ENCODE data around the gene KIFC1. TPM values are rescaled to one million over a fixed set of nuclear protein-coding genes. Genes with fewer than 3 reads are reported as not detected.

KIFC1 gene, protein sequence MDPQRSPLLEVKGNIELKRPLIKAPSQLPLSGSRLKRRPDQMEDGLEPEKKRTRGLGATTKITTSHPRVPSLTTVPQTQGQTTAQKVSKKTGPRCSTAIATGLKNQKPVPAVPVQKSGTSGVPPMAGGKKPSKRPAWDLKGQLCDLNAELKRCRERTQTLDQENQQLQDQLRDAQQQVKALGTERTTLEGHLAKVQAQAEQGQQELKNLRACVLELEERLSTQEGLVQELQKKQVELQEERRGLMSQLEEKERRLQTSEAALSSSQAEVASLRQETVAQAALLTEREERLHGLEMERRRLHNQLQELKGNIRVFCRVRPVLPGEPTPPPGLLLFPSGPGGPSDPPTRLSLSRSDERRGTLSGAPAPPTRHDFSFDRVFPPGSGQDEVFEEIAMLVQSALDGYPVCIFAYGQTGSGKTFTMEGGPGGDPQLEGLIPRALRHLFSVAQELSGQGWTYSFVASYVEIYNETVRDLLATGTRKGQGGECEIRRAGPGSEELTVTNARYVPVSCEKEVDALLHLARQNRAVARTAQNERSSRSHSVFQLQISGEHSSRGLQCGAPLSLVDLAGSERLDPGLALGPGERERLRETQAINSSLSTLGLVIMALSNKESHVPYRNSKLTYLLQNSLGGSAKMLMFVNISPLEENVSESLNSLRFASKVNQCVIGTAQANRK
- 36.9 to 44.7 TPM (median 43.5 TPM) in 5 replicates for total RNA-seq (2022; extraction: Qiagen RNA extraction)

DNA sequence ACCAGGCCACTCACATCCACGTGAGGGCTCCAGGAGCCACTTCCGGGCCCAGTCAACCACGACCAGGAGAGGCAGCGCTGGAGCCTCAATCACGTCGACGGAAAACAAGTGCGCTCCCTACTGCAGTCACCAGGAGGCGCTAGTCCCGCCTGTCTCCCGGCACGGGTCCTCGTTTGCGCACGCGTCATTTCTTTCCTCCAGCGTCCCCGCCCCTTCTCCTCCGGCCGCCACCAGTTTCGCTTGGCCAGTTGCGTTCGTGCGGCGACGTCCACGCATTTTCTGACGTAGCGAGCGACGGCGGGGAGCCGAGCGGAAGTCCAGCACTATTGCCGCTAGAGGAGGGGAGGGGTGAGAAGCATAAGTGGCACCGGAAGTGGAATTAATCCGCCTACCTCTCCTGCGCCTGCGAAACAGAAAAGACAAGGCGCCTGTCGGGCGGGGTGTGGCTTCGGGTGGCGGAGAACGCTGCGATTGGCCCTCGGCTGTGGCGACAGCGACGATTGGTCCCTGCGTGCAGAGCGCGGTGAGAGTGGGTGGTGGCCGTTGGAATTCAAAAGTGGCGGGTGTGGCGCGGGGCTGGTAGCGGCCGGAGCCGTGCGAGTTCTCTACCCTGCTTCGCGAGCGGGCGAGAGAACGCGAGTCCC, at the start of gene KIFC1:
KIFC1 (plus strand) TSS at position 546 of the 644 bp plus-strand sequence. CDS start 163 bp downstream, outside the sequence.

DNA sequence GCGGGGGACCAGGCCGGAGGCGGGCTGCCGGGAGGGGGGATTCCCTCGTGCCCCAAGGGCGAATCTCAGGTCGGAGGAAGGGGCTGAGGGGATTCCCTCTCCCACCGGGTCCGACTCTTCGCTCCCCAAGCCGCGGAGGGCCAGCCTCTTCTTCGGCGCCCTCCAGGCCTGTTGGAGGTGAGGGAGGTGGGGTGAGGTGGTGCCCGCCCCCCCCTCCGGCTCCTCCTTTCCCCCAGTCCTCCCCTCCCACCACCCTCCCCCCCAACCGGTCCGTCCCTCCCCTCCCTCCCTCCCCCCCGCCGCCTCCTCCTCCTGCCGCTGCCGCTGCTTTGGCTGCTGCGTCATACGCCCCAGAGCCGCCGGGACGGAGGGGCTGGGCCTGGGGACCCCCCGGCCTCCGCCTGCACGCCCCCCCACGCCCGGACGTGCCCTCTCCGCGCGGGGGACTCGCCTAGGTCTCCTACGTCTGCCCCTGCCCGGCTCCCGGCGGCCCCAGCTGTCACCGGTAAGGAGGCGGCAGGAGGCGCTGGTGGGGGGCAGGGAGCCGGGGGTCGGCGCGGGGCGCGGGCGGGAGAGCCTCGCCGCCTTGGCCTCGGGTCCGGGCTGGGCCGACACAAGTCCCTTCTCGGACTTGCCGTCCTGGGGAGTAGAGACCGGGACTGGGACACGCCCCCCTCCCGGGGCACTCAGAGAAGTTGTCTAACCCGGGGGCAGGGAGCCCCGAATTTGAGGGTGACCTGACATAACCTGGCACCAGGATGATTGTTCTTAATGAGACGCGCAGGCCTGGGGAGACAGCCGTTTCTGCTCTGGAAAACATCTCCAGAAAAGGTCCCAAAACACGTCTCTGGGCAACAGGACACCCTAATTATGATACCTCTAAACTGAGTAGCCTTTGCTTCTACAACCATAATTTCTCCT, 19.3 kb downstream of the KIFC1 start, which contains the start of gene PHF1:
PHF1 (plus strand) TSS at position 304 of the 921 bp plus-strand sequence. CDS start 1,250 bp downstream, outside the sequence.

DNA sequence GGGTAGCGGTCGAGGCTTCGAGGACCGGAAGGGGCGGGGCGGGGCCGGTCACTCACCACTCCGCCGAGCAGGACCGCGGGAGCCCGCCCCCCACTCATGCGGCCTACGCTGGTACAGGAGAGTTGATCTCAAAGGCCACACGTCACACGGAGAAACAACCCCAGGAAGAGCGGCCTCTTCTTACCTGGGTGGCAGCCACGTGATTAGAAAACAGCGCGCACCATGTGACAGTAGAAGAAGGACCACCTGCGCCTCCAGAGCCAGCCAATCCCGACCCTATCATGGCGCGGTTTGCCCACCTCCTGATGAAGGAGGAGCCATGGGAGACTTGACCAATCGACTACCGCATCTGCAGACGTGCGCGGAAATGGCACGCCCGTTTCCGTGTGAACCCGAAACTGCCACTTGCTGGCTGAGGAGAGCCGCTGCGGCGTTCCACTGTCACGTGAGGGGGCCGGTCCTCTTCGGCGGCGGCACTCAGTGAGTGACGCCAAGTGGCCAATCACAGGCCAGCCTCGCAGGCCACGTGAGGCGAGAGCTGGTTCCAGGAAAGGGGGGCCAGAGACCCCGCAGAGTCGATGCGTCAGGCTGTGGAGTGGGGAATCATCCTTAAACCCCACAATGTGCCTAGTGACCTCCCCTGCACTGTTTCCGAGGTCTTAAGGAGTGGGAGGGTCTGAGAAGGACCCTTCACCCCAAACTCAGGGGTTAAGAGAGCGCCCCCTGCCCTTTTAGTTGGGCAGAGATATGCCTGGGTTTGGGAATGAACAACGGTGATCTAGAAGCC, 26.5 kb downstream of the KIFC1 start, which contains the start of gene CUTA:
CUTA (minus strand) TSS at position 205 of the 787 bp plus-strand sequence; CDS start at position 98, 107 bp downstream.

DNA sequence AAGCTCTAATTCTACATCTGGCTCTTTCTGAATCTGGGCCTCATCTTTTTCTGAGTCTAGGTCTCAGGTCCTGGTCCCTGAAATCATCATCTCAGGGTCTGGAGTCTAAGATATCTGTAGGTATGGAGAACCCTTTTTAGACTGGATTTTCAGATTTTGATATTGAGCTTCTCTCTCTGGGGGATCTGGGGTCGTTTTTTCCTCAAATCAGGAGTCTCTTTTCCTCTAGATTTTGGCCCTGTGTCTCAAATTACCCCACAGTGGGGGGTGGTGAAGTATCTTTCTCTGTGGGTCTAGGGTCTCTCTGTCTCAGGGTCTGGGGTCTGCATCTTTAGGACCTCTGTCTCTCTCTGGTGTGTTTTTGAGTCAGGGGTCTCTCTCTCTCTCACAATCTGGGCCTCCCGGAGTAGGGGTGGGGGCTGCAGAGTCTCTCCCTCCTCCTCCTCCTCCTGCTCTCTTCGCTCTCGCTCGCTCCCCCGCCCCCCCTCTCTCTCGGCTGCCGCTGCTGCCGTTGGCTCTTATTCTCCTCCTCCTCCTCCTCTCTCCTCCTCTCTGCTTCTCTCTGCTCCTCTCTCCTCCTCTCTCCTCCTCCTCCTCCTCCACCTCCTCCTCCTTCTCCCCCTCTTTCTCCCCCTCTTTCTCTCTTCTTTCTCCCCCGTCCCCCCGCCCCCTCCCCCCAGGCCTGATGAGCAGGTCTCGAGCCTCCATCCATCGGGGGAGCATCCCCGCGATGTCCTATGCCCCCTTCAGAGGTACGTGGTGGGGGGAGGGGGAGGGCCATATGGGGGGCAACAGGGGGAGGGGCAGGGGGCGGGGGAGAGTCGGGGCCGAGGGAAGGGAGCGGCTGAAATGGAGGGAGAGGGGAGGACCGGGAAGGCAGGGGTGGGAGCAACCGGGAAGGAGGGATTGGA, 28.2 kb downstream of the KIFC1 start, which contains the start of gene SYNGAP1:
SYNGAP1 (plus strand) TSS at position 486 of the 911 bp plus-strand sequence; CDS start at position 686, 200 bp downstream.

DNA sequence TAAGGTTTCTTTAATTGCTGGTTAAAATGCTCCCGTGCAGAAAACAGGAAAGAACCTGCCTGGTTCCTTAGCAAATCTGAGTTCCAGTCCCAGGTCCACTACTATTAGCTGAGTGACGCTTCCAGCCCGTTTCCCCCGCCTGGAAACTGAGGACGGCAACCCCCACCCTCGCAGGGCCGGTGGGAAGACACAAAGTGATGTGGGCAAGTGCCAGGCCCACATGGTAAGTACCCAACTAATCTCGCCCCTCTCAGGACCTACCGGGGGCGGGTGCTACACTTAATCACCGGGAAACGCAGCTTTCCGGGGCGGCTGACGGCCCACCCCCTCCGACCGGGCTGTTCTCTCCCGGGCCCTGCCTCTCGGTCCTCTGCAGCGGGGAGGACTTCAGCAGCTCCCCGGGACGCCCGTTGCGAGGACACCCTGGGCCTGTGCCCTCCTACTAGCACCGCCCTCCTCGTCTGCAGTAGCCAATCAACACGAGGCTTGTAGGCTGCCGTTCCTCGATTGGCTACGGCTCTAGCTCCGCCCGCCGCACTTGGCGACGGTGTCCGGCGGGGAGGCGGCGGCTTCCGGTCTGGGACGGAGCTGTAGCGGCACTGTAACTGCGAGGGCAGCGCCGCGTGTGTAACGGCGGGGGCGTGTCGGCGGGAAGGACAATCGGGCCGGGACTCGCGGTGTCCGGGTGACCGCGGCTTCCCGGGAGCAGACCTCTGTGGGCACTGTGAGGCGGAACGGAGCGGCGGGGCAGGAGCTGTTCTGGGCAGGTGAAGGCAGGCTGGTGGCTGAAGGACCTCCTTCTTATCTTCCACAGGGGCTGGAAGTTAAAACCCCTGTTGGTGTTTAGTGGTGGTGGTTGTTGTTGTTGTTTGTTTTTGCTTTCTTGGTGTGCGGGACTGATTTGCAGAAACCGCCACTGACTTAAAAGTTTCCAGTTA, 62.7 kb downstream of the KIFC1 start, which contains the start of gene ZBTB9:
ZBTB9 (plus strand) TSS at position 568 of the 938 bp plus-strand sequence. CDS start 525 bp downstream, outside the sequence.

Other genes starting within 250 kb of the KIFC1 start
- 0.69 to 1.1 TPM (median 0.83 TPM) in 5 replicates for gene COL11A2, start 199.4 kb upstream of the KIFC1 start, total RNA-seq (2022; extraction: Qiagen RNA extraction)
- 16.8 to 21.8 TPM (median 19.3 TPM) in 5 replicates for gene RXRB, start 191.2 kb upstream of the KIFC1 start, total RNA-seq (2022; extraction: Qiagen RNA extraction)
- gene SLC39A7, start 191.0 kb upstream of the KIFC1 start, total RNA-seq (2022; extraction: Qiagen RNA extraction), result 104 to 111 TPM (median 108 TPM) in 5 replicates
- 11.5 to 15.6 TPM (median 15.0 TPM) in 5 replicates for gene HSD17B8, start 187.2 kb upstream of the KIFC1 start, total RNA-seq (2022; extraction: Qiagen RNA extraction)
- gene RING1, start 183.3 kb upstream of the KIFC1 start, total RNA-seq (2022; extraction: Qiagen RNA extraction), result 19.6 to 25.9 TPM (median 24.4 TPM) in 5 replicates
- 16.0 to 19.1 TPM (median 17.1 TPM) in 5 replicates for gene VPS52, start 119.9 kb upstream of the KIFC1 start, total RNA-seq (2022; extraction: Qiagen RNA extraction)
- gene RPS18, start 119.7 kb upstream of the KIFC1 start, total RNA-seq (2022; extraction: Qiagen RNA extraction), result 2,503 to 2,635 TPM (median 2,544 TPM) in 5 replicates
- gene B3GALT4, start 114.7 kb upstream of the KIFC1 start, total RNA-seq (2022; extraction: Qiagen RNA extraction), result 0.56 to 1.3 TPM (median 0.87 TPM) in 5 replicates
- gene WDR46, start 102.6 kb upstream of the KIFC1 start, total RNA-seq (2022; extraction: Qiagen RNA extraction), result 48.0 to 54.9 TPM (median 53.1 TPM) in 5 replicates
- gene PFDN6, start 102.2 kb upstream of the KIFC1 start, total RNA-seq (2022; extraction: Qiagen RNA extraction), result 96.5 to 132 TPM (median 106 TPM) in 5 replicates
- gene RGL2, start 92.9 kb upstream of the KIFC1 start, total RNA-seq (2022; extraction: Qiagen RNA extraction), result 11.1 to 15.1 TPM (median 13.9 TPM) in 5 replicates
- 34.5 to 39.4 TPM (median 36.1 TPM) in 5 replicates for gene TAPBP, start 77.7 kb upstream of the KIFC1 start, total RNA-seq (2022; extraction: Qiagen RNA extraction)
- 2.3 to 4.2 TPM (median 3.1 TPM) in 5 replicates for gene ZBTB22, start 74.1 kb upstream of the KIFC1 start, total RNA-seq (2022; extraction: Qiagen RNA extraction)
- gene DAXX, start 68.9 kb upstream of the KIFC1 start, total RNA-seq (2022; extraction: Qiagen RNA extraction), result 34.0 to 37.2 TPM (median 35.3 TPM) in 5 replicates
- gene PHF1, start 19.2 kb downstream of the KIFC1 start, total RNA-seq (2022; extraction: Qiagen RNA extraction), result 13.8 to 18.4 TPM (median 14.6 TPM) in 5 replicates
- 168 to 225 TPM (median 201 TPM) in 5 replicates for gene CUTA, start 26.3 kb downstream of the KIFC1 start, total RNA-seq (2022; extraction: Qiagen RNA extraction)
- gene SYNGAP1, start 28.2 kb downstream of the KIFC1 start, total RNA-seq (2022; extraction: Qiagen RNA extraction), result 3.2 to 9.3 TPM (median 4.4 TPM) in 5 replicates
- 10.3 to 12.5 TPM (median 10.7 TPM) in 5 replicates for gene ZBTB9, start 62.8 kb downstream of the KIFC1 start, total RNA-seq (2022; extraction: Qiagen RNA extraction)
- gene BAK1, start 188.5 kb downstream of the KIFC1 start, total RNA-seq (2022; extraction: Qiagen RNA extraction), result 36.4 to 45.2 TPM (median 43.4 TPM) in 5 replicates
- gene ITPR3, start 229.5 kb downstream of the KIFC1 start, total RNA-seq (2022; extraction: Qiagen RNA extraction), result 33.0 to 50.7 TPM (median 44.5 TPM) in 5 replicates